ENCODE results near the gene UAP1L1.
"Not testable (repeated sequence)": the region's sequence is repeated elsewhere in the genome, so short reads cannot be mapped to it uniquely, and the experiment has no call there.

The UAP1L1 gene

DNA sequence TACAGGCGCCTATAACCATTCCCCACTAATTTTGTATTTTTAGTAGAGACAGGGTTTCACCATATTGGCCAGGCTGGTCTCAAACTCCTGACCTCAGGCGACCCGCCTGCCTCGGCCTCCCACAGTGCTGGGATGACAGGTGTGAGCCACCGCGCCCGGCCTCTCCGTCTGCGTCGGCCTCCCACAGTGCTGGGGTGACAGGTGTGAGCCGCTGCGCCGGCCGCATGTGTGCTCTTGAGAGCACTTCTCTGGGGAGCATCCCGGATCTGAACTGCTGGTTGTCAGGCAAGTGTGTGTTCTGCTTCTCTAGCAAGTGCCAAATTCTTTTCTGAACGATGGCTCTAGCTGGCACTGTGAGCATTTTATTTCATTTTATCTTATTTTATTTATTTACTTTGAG is 19.8 kb upstream of the UAP1L1 start:
- DNase-seq: no peak

DNA sequence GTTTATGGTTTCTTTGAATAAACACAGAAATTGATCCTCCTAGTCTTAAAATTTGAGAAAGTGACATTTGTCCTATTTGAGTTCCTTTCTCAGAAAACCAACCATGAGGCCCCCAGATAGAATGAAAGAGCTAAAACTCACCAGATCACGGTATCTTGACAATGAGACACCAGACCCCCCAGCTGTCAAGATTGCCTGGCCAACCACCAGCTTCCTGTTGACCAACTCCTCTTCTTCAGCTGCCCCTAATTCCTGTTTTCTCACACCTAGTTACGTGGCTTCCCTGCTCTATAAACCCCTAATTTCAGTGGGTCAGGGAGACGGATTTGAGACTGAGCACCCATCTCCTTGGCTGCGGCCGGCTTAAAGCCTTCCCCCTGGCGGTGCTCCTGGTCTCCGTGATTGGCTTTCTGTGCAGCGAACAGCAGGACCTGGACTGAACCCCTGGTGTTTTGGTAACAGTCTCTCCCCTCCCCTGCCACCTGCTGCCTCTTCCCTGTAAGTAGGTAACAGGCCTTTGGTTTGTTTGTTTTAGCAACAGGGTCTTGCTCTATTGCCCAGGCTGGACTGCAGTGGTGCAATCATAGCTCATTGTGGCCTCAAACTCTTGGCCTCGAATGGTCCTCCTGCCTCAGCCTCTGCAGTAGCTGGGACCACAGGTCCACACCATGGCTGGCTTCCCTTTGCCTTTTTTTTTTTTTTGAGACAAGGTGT is 18.6 kb upstream of the UAP1L1 start:
- no peak for DNase-seq

DNA sequence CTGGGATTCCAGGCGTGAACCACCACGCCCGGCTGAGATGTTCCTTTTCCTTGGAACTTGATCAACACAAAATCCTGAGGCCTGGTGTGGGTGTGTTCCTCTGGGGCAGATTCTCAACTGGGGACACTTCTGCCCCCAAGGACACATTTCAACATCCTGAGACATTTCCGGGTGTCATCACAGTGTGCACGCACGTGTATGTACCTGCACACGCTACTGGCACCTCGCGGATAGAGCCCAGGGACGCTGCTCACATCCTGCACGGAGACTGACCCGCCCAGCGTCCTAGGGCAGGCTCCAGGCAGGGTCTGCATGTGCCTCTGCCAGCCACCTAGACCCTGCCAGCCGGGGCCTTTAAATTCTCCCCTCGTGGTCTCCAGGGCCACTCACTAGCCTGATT is 14.9 kb upstream of the UAP1L1 start:
- no peak for DNase-seq

DNA sequence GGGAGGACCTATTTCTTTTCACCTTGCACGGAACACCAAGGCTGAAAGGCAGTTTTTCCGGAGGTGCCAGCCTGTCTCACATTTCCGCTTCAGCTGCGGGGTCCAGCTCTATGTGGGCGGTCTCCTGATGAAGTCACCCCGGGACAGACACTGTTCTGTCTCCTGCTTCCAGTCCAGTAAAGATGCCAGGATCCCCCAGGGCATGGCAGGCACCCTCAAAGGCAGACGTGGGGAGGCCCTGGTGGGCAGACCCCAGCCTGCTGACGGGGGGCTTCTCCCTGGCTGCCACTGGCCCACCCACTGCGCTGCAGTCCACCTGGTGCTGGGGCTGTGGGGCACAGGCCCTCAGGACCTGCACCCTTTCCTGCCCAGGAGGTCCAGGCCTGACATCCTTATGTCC is 14.5 kb upstream of the UAP1L1 start:
- DNase-seq: not testable (repeated sequence)

DNA sequence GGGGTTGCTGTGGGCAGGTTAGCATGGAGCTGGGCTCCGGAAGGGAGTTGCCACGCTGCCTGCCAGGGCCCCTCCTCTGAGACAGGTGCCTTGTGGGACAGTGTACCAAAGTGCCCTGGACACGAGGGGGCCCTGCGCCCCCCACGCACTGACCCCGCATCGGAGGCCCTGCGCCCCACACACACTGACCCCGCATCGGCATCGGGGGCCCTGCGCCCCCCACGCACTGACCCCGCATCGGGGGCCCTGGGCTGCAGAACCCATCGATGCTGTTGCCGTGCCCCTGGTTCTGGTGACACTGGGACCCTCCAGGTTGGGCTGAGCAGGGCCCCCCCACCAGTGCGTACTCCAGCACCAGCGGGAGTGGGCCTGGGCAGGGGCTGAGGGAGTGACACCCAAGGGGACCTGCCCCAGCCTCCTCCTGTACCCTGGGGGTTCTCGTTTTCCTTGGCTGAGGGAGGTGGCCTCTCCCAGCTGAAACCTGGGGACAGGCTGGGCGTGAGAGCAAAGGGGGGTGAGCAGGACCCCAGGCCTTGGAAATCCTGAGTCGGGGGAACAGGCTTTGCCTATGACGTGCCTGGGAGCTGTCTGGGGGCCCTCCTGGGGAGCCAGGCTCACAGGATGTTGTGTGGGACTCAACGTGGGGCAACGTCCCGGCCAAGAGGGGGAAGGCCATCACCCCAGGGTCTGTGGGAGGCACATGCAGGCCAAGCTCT is 13.8 kb upstream of the UAP1L1 start:
- no peak for DNase-seq

DNA sequence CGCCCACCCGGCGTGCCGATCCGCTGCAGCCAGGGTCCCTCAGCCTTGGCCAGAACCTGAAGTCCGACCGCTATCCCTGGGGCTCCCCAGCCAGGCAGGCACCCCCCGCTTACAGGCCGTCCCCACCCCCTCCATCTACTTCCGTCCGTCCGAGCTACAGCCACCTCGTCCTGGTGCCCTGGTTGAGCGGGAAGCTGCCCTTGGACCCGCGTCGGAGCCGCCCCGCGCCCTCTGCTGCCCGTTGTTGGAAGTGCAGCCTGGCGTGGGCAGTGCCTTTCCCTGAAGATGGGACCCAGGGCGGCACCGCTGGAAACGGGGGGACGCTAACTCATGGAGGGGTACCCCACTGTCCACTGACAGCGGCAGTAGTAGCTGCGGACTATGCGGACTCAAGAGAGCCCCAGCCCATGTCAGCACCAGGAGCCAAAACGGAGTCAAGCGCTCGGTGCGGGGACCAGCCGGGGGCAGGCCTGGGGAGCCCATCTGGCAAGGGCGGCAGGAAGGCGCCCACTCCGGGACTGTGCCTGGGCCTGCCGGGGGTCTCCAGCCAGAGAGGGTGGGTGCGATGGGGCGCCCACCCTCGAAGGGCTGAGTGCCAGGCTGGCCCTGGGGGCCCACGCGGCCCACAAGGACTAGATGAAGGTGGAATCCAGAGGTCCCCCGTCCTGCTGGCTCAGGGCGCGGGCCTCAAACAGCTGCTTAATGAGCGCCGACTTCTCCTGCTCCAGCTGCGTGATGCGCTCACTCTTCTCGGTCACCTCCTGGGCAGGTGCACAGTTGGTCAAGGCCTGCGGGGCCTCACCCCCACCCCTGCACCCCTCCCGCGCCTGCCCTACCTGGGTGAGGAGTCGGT is 13.1 kb upstream of the UAP1L1 start:
- DNase-seq: peak; percentile 32

DNA sequence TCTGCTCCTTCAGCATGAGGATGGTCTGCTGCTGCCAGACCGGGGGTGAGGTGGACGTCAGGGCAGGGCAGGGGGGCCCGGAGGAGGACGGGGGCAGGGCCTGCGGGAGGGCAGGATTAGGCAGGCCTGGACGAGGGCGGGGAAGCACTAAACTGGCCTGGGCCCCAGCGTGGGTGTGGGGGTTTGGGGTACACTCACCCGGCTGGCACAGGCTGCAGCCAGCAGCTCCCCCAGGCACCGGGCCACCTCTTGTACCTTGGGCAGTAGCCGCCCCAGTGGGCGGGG is 12.5 kb upstream of the UAP1L1 start:
- DNase-seq: no peak

DNA sequence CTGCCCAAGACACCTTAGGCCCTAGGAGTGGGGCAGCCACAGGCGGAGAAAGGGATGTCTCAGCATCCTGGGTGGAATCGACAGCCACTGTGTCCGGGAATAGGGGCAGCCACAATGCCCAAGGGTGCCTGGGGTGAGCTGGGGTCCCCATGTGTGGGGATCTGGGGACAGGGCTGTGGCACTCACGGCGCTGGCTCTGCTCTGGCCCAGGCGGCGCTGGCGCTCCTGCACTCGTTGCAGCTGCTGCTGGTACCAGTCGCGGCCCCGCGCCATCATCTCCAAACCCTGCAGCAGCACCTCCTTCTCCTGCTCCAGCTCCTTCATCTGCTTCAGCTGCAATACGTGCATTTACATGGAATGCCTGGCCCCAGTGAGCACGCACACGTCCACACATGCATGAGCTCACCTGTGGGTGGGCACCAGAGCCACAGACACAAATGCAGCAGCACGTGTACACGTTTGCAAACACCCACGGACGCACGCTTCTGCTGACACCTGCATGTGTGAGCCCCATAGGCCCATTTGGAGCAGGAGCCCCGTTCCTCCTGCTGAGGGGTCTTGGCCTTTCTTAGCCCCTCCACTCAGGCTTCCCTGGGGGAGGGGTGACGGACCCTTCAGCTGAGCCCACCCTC is 11.9 kb upstream of the UAP1L1 start:
- DNase-seq: no peak

DNA sequence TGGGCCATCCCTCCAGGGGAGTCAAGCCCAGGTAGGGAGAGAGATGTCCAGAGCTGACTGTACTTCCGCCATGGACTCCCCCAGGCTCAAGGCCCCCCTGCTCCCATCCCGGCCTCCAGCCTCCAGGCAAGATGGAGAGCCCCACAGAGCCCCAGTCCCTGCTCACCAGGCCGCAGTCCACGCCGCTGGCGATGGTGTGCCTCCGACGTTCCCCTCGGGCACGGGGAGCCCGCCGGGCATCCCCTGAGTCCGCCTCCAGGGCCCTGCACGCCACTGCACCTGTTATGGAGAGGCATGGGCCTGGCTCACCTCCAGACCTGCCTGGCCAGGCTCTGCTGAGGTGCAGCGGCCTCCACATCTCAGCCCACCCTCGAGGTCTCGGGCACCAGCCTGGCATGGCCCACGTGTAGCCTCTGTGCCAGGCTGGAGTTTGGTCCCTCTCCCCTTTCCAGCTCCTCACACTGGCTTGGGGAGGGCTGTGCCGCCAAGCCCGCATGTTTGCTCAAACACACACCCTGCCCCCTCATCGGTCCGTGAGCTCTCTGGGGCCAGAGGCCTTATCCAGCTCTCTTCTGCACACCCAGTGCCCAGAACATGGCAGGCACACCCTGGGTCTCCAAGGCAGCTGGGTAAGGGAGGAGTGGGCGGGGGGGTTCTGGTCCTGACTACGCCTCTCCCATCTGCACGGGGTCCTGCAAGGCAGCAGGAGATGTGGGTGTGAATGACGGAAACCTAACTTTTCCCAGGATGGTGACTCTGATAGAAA is 11.0 kb upstream of the UAP1L1 start:
- DNase-seq: no peak

DNA sequence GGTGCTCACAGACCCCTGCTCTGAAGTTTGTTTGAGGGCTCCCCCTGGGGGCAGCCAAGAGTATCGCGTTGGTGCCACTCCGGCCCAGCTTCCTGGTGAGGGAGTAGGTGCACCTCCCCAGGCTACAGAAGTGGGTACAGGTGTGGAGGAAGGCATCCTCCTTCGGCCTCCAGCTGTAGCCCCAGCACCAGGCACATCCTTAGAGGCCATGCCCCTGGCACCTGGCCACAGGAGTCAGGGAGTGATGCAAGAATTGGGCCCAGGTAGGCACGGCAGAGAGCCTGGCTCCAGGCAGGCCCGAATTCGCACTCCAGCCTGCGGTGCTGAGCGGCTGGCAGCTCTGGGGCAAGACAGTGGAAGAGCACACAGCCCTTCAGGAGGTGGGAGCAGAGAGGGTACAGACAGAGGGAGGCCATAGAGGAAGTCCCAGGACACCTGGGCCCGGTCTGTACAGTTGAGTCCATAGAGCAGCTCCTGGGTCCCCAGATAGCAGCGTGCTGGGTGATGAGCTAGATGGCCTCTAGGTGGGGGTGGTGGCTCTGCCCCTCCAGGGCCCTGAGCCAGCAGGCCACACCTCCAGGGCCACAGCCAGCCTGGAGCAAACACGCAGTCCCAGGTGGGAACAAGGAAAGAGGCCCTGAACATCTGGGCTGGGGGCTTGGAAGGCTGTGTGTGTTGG is 9.3 kb upstream of the UAP1L1 start:
- DNase-seq: peak; percentile 76

DNA sequence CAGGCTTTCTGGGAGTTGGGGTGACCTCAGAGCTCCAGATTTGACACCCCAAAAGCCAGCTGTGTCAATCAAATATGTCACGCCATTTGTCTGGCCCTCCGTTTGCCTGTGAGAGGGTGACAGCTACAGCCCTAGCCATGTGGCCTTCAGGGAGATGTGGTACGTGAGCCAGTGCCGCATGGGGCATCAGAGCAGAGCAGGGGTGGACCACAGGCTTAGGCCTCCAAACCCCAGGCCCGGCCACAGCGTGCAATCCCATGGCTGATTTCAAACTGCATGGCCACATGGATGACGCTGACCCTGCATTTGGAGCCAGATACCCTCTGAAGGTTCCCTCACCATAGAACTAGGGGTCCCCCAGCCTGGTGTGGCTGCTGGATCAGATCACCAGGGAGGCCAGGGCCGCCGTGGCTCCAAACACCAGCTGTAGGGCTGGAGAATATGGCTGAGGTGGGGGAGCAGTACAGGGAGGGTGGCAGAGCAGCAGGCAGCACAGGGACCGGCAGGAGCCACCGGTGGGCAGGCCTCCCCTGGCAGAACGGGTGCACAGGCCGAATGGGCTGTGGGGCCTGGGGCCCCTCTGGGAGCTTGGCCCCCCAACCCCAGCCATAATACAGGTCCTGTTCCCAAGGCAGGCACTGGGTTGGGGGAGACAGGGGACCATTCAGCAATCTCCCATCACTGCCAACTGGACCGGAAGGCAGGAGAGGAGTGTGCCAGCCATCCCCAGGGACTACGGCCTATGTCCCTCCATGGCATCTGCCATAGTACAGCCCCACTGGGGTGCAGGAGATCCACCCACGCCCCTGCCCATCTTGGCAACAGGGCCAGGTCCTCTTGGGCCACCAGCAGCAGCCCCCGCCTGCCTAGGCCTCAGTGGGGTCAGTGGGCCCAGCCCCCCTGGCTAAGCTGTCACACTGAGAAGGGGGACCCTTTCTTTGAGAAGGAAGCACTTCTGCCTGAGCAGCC is 8.5 kb upstream of the UAP1L1 start:
- no peak for DNase-seq

DNA sequence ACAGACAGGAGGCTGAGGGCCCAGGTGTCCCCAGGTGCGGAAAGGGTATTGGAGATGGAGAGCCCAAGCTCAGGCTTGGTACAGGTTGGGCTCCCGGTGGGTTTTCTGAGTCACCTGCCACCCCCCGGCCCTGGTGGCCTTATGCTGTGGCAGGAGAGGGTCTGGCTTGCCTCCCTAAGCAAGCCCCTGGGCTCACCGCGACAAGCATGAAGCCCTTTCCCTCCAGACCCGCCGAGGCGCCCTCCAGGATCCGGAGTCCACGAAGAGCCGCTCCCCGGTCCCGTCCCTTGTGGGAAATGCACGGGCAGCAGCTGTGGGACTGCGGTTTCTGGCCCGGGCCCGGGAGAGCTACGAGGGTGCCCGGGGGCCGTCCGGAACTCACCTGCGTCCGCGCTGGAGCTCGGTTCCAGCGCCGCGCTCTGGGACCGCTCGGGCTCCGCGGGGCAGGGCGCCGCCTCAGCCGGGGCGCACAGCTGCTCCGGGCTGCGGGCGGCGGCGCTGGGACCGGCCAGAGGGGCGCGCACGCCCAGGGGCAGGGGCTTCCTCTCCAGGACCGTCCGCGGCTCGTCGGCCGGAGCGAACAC is 7.7 kb upstream of the UAP1L1 start:
- DNase-seq: no peak

DNA sequence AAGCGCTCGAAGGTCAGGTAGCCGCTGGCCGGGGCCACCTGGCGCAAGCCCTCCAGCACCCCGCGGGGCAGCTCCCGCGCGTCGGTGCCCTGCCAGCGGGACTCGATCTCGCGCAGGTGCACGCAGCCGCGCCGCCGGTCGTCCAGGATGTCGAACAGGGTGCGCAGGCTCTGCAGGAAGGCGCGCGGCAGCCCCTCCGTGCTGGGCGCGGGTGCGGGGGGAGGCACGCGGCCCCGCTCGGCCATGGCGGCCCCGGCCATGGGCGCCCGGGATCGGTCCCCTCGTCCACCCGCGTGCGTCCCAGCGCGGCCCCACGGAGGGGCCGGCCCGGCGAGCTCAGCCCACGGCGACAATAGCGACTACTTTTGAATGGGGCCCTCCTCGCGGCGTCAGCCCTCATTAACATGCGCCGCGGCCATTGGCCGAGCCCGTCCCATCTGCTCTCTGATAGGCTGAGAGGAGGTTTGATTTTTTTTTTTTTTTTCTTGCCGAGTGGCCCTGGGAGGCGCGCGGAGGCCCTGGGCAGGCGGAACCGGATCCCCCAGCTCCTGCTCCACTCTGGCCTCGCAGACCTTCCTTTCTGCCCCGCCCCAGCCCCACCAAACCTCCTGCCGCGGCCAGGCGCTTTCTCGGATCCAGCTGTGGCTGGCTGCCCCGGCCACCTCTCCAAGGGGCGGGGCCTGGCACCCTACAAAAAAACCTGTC is 7.0 kb upstream of the UAP1L1 start, which contains the start of gene SAPCD2:
Gene SAPCD2 (minus strand): TSS at position 357 of the 705 bp plus-strand sequence. CDS start 97 bp downstream, at position 260.
- DNase-seq: peak; percentile 76

DNA sequence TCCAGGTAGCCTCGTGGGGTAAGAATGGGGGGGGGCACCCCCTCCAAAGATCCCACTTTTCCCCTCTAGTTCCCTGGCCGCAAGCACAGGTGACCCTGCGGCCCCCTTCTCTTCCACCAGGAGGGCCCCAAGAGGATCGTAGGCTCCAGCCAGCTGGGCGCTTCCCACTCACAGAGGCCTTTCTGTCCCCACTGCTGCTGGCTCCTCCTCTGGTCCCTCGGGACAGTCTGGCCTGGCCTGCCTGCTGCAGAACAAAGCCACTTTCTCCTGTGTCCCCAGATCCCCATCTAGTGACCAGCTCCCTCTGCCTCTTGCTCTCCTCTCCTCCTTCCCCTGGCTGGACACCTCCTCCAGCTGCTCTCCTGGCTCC is 6.4 kb upstream of the UAP1L1 start:
- no peak for DNase-seq

DNA sequence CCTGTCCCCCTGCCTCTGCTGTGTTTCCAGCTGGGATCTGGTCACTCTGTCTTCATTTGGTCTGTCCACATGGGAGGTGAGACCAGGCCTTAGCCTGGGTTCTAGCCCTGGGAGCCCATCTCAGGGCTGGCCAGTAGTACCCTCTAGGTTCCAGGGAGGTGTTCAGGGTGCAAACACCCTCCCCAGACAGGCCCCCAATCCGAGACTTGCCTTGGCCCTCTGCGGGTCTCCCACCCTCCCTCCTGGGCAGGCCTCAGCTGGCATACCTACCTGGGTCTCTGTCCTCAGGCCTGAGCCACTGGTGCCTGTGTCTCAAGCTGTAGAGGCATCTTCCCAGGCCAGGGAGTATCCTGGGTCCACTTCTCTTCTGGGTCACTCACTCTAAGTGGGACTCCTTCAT is 6.0 kb upstream of the UAP1L1 start:
- no peak for DNase-seq

DNA sequence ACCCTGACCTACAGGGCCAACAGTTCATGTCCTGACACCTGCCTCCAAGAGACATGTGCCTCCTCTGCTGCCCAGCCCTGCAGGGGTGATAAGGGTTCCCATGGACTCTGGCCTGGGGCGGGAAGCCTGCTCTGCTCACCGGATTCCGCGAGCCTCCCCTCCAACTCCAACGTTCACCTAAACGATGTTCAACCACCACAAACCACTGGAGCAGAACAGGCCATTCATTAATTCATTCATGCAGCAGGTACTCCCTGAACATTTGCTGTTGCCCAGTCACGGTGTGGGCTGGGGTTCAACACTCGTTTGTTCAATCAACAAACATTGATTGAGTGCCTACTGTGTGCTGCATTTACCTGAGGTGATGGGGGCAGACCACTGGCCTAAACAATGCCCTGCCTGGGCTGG is 3.3 kb upstream of the UAP1L1 start:
- no peak for DNase-seq

DNA sequence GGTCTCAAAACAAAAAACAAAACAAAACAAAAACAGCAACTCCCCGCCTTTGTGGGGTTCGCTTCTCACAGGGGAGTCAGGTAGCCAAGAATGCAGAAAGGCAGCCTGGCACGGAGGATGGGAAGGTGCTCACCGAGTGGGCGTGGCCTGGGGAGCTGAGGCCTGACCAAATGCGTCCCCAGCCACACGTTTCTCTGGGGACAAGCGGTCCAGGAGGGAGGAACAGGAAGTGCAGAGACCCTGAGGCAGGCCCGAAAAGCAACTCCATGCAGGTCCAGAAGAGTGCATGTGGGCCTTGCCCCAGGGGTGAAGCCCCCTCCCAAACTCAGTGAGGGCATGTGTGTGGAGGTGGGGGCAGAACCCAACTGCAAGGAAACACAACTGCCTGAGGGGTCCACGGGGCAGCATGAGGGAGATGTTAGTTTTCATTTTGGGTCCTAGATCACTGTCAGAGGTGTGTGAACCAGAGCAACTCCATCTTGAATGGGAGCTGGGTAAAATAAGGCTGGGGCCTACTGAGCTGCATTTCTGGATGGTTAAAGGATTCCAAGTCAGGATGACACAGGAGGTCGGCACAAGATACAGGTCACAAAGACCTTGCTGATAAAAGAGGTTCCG is 2.6 kb upstream of the UAP1L1 start:
- DNase-seq: no peak

DNA sequence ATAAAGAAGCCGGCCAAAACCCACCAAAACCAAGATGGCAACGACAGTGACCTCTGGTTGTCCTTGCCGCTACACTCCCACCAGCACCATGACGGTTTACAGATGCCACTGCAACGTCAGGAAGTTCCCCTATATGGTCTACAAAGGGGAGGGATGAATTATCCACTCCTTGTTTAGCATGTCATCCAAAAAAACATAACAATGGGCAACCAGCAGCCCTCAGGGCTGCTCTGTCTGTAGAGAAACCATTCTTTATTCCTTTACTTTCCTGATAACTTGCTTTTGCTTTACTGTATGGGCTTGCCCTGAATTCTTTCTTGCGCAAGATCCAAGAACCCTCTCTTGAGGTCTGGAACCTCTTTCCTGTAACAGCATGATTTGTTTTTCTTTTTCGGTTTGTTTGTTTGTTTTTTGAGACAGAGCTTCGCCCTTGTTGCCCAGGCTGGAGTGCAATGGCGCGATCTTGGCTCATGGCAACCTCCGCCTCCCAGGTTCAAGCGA is 2.0 kb upstream of the UAP1L1 start:
- no peak for DNase-seq

DNA sequence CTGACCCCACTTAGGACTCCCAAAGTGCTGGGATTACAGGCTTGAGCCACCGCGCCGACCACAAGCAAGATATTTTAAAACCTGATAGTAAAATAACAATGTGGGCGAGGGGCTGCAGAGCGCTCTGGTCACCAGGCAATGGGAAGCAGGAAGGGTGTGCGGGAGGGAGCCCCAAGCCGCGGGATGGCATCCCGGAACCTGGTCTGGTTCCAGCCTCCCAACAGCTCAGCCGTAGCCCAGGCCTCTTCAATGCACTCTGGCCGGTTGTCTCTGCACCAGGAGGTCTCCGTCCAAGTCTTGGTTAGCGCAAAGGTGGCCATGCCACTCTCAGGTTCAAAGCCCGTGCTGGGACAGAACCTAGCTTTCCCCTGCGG is 694 bp upstream of the UAP1L1 start:
- DNase-seq: no peak

All from effector CD8-positive, alpha-beta T cell (primary cell).